Neural cell (in vitro differentiated cells): ENCODE data around the gene HNRNPAB.

ENCODE experiments used
- EZH2 ChIP-seq: fragments of 200-600, 300-800 bp; shearing (Covaris generic), sonication (generic); IDR thresholded peaks from 2 replicates; pipeline ENCODE4 v1.6.1; 2014; ENCODE audit warnings: antibody characterized with exemption, low read length, borderline replicate concordance, mild to moderate bottlenecking; ENCODE audit not compliant: insufficient read depth, poor library complexity, severe bottlenecking
- MXI1 ChIP-seq: fragments of 450-650 bp; conservative IDR thresholded peaks from 2 replicates; pipeline ENCODE4 v1.6.1; 2014; ENCODE audit warnings: antibody characterized with exemption, mild to moderate bottlenecking; ENCODE audit not compliant: poor library complexity, severe bottlenecking
- POLR2AphosphoS5 ChIP-seq: IDR thresholded peaks from 2 replicates; pipeline ENCODE4 v1.6.1; 2012
- RAD21 ChIP-seq: fragments of 450-650 bp; conservative IDR thresholded peaks from 2 replicates; pipeline ENCODE4 v1.6.1; 2014; ENCODE audit warnings: antibody characterized with exemption, mild to moderate bottlenecking, moderate library complexity
- REST ChIP-seq: IDR thresholded peaks from 2 replicates; pipeline ENCODE4 v1.6.1; 2012; ENCODE audit warnings: borderline replicate concordance
- TF ChIP-seq, protein P1 (sequence below): fragments of 450-650 bp; IDR thresholded peaks from 2 replicates; pipeline ENCODE4 v1.5.1; 2014; ENCODE audit warnings: antibody characterized with exemption, mild to moderate bottlenecking, moderate library complexity; ENCODE audit not compliant: poor library complexity, severe bottlenecking

DNA sequence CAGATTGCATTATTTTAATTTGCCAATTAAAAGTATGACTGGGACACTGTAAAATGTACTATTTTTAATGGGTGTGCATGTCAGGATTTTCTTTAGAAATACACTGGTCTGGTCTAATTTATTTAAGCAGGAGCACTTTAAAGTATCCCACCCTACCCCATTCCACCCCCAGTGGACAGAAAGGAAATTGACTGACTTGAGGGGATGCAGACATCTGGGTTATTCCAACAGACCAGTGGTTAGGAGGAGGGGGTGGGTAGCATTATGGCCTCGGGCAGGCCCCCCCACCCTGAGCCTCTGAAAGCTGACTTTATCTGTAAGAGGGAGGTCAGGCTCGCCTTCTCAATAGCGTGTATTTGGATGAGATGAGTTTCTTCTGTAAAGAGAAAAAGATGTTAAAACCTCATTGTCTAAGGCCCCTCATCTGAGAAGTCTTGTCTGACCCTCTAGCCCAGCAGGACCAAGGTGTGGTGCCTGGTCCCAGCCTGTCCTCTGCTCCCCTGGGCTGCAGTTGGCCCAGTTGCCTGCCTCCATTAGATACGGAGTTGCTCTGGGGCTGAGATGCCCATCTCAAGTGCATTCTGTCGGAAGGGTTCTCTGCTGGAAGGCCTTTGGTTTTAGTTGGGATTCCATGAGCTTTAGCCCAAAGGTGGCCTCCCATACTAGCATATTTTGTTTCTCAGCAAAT lies 4.4 kb downstream of the HNRNPAB start:
- no peak for TF ChIP-seq EZH2
- TF ChIP-seq RAD21: no peak
- TF ChIP-seq, protein P1, sequence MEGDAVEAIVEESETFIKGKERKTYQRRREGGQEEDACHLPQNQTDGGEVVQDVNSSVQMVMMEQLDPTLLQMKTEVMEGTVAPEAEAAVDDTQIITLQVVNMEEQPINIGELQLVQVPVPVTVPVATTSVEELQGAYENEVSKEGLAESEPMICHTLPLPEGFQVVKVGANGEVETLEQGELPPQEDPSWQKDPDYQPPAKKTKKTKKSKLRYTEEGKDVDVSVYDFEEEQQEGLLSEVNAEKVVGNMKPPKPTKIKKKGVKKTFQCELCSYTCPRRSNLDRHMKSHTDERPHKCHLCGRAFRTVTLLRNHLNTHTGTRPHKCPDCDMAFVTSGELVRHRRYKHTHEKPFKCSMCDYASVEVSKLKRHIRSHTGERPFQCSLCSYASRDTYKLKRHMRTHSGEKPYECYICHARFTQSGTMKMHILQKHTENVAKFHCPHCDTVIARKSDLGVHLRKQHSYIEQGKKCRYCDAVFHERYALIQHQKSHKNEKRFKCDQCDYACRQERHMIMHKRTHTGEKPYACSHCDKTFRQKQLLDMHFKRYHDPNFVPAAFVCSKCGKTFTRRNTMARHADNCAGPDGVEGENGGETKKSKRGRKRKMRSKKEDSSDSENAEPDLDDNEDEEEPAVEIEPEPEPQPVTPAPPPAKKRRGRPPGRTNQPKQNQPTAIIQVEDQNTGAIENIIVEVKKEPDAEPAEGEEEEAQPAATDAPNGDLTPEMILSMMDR: peak; percentile 9
- TF ChIP-seq MXI1: no peak
- TF ChIP-seq POLR2AphosphoS5: no peak
- no peak for TF ChIP-seq REST
